Activated CD4-positive, alpha-beta T cell treated with anti-CD3 and anti-CD28 coated beads for 36 hours (primary cell): ENCODE data around the gene ARHGAP32. TPM values are rescaled to one million over a fixed set of nuclear protein-coding genes. Genes with fewer than 3 reads are reported as not detected.

Experiments
- ATAC-seq: fragments of 200-7000 bp; cut with Tn5 transposase; one replicate; pipeline ENCODE4 v1.10.0; 2021; ENCODE audit warnings: mild to moderate bottlenecking, moderate library complexity
- CTCF ChIA-PET: fragments of 350-600 bp; sonication (Branson Sonifier 250); formaldehyde crosslinking; loops from one replicate; lab custom pipeline; 2021; ENCODE audit warnings: antibody characterized with exemption; lab: Charles Lee
- POLR2A ChIA-PET: fragments of 350-600 bp; sonication (Branson Sonifier 250); formaldehyde crosslinking; loops from one replicate; lab custom pipeline; 2021; ENCODE audit warnings: antibody characterized with exemption, inconsistent platforms; lab: Charles Lee
- DNase-seq: peaks from one replicate; pipeline ENCODE4 v3.0.0-alpha.2; 2020
- H3K27ac Mint-ChIP-seq: one replicate; pipeline ENCODE4 v1.8.0; 2021; ENCODE audit warnings: mixed read lengths
- H3K27me3 Mint-ChIP-seq: one replicate; pipeline ENCODE4 v1.8.0; 2021; ENCODE audit warnings: mixed read lengths
- H3K36me3 Mint-ChIP-seq: one replicate; pipeline ENCODE4 v1.8.0; 2021; ENCODE audit warnings: low read depth, mixed read lengths
- H3K4me1 Mint-ChIP-seq: one replicate; pipeline ENCODE4 v1.8.0; 2021; ENCODE audit warnings: mixed read lengths
- H3K4me3 Mint-ChIP-seq: one replicate; pipeline ENCODE4 v1.8.0; 2021; ENCODE audit warnings: mild to moderate bottlenecking, moderate library complexity, mixed read lengths
- H3K9me3 Mint-ChIP-seq: one replicate; pipeline ENCODE4 v1.8.0; 2021; ENCODE audit warnings: low read depth, mixed read lengths
- intact Hi-C, 2 experiments: fragments of 100-400 bp; cut with DNase I in 1 of 2; cut with micrococcal nuclease in 1 of 2; formaldehyde crosslinking; loops; one replicate each; pipeline versions ENCODE4 v1.14.2 to v1.15.1; 2022 to 2024; cut with DNase I, micrococcal nuclease
- total RNA-seq, 2 experiments: library from RNA; stranded (reverse); gene quantifications; one replicate each; pipeline ENCODE4 v1.2.3, GENCODE V29; 2021

The ARHGAP32 gene
- total RNA-seq, 2 experiments from 2014 or later: 8.1 to 8.9 TPM

DNA sequence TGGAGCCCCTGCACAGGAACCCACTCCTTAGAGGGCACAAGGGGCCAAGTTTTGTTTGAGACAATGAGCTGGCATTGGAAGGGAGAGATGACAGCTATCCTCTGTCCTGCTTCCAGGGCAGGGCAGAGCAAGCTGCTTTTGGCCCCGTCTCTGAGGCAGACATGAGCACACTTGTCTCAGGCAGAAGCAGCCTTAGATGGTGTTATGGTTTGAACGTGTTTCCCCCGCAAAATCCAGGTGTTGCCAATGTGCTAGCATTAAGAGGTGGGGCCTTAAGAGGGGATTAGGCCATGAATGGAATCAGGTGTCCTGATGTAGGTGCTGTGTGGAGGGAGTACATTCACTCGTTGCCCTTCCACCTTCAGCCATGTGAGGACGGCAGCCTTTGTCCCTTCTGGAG, 252.0 kb downstream of the ARHGAP32 start:
- intact Hi-C loops: no loop called here
- no peaks in the 10 kb centered on the region for H3K36me3 Mint-ChIP-seq
- ChIA-PET CTCF (interaction anchor here (0.6 to 2.4 kb wide), 3 partner anchors 16 to 90 kb away, joined by 5 to 6 read pairs (median 5); no protein-coding TSS in a partner anchor), POLR2A (no interaction called here)
- peaks cover 2% of the 10 kb centered on the region for H3K27me3 Mint-ChIP-seq
- DNase-seq: no peak
- no peaks in the 10 kb centered on the region for H3K9me3 Mint-ChIP-seq
- no peak overlapping the region for H3K4me3 Mint-ChIP-seq
- ATAC-seq: no peak
- H3K4me1 Mint-ChIP-seq: no peaks in the 10 kb centered on the region
- H3K27ac Mint-ChIP-seq: no peak overlapping the region

DNA sequence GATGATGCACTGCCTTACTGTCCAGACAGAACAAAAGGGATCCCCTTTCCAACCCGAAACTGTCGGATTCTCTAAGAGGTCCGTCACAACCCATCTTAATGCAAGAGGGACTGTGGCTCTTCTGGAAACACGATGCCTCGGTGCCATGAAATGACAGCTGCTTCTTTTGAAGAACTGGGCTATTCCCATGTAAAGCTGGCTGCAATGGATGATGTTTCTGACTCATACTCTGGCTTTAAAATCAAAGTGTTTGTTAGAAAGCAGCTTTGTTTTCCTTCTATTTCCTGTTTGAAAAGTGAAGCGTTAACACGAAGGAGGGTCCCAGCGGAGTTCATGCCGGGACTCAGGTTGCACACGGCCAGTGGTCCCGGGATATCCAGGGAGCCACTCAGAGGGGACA, 252.5 kb downstream of the ARHGAP32 start:
- POLR2A ChIA-PET: no interaction called here
- H3K9me3 Mint-ChIP-seq: no peaks in the 10 kb centered on the region
- H3K27ac Mint-ChIP-seq: no peak overlapping the region
- no peaks in the 10 kb centered on the region for H3K4me1 Mint-ChIP-seq
- intact Hi-C loops: no loop called here
- no peak for DNase-seq
- no peak overlapping the region for H3K4me3 Mint-ChIP-seq
- no peaks in the 10 kb centered on the region for H3K27me3 Mint-ChIP-seq
- ATAC-seq: no peak
- H3K36me3 Mint-ChIP-seq: no peaks in the 10 kb centered on the region
- CTCF ChIA-PET: interaction anchor here (0.6 to 1.4 kb wide), 2 partner anchors 54 to 89 kb away, joined by 5 read pairs; no protein-coding TSS in a partner anchor

DNA sequence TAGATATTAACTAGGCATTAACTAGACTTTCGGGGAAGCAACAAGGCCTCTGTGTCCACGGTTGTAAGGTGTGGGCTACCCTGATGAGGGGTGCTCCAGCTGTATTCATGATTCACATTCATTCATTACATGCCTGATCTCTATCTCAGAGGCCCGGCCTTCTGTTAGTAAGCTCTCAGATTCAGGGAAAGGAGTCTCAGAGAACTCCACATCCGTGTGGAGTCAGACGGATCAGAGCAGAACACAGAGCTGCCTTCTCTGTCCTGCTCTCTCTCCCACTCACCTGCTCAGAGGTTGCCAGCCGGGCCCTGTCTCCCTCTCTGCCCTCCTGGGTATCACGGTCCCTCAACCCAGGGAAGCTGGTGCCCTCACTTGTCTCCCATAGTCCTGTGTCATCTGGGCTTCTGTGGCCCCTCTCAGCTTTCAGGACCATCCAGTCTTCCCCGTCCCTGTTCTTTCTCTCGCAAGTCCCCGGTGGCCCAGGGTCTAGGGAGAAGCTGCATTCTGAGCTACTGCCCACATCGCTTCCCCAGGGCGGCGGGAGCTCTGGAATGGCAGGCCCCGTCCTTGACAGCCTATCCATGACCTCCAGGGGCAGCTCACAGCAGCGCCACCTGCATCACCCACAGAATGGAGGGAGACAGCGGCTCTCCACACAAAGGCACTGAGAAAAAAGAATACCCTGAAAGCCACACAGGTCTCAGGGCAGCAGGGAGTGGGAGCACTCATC, 253.8 kb downstream of the ARHGAP32 start:
- Mint-ChIP-seq H3K27ac (no peak overlapping the region), H3K27me3 (no peaks in the 10 kb centered on the region), H3K4me1 (no peaks in the 10 kb centered on the region), H3K9me3 (no peaks in the 10 kb centered on the region), H3K36me3 (no peaks in the 10 kb centered on the region), H3K4me3 (no peak overlapping the region)
- DNase-seq: no peak
- CTCF ChIA-PET: interaction anchor here (0.6 to 0.7 kb wide), 3 partner anchors 9 to 53 kb away, joined by 3 to 6 read pairs (median 3); no protein-coding TSS in a partner anchor
- intact Hi-C loops: no loop called here
- no peak for ATAC-seq
- POLR2A ChIA-PET: no interaction called here

DNA sequence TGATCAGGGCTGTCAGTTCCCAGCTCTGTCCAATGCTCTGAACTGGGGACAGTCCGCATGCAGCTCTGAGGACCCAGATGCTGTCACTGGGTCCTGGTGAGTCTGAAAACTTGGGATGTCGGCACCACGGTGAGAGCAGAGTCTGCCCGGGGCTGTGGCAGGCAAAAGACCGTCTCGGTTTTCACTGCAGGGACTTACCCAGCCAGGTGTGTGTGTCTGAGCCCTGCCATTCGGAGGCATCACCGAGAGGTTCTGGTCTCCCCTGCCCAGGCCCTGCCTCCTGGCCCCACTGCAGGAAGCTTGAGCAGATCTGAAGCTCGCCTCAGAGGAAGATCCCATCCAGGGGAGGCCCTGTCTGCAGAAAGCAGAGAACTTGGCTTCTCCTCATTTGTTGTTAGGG, 254.6 kb downstream of the ARHGAP32 start:
- ChIA-PET CTCF (no interaction called here), POLR2A (no interaction called here)
- H3K4me1 Mint-ChIP-seq: no peaks in the 10 kb centered on the region
- no peaks in the 10 kb centered on the region for H3K36me3 Mint-ChIP-seq
- no peak for ATAC-seq
- intact Hi-C loops: no loop called here
- no peaks in the 10 kb centered on the region for H3K9me3 Mint-ChIP-seq
- H3K4me3 Mint-ChIP-seq: no peak overlapping the region
- no peak overlapping the region for H3K27ac Mint-ChIP-seq
- DNase-seq: no peak
- no peaks in the 10 kb centered on the region for H3K27me3 Mint-ChIP-seq

DNA sequence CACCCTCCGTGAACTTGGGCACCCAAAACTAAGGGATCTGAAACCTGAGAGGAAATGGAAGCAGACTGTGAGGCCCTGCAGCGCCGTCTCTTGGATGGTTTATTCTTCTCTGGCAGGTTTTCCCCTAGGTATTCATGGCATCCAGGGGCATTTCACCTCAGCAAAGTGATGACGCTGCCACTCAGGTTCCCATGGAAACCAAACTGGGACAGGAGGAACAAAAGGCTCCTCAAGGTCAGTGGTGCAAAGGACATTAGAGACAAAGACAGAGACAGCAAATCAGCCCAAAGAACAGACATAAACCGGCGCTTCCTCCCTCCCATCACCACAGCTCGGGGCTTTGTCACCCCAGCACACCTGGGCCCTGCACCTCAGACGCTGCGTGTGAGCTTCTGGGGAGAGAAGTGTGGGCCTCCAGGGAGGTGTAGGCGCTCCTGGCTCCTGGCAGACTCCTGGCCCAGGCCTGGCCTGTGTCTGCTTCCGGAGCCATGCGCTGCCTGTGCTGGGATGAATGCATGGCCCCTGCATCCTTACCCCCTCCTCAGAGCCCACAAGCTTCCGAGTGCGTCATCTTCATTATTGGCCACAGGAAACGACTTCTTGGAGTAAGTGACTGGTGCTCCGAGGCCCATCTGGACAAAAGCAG, 255.4 kb downstream of the ARHGAP32 start:
- no peak for DNase-seq
- POLR2A ChIA-PET: no interaction called here
- intact Hi-C loops: no loop called here
- H3K27ac Mint-ChIP-seq: no peak overlapping the region
- no peak overlapping the region for H3K4me3 Mint-ChIP-seq
- H3K27me3 Mint-ChIP-seq: no peaks in the 10 kb centered on the region
- no peaks in the 10 kb centered on the region for H3K9me3 Mint-ChIP-seq
- H3K4me1 Mint-ChIP-seq: no peaks in the 10 kb centered on the region
- no peak for ATAC-seq
- CTCF ChIA-PET: interaction anchor here (1.3 to 2.3 kb wide), 2 partner anchors 8 to 20 kb away, joined by 5 to 9 read pairs; no protein-coding TSS in a partner anchor
- no peaks in the 10 kb centered on the region for H3K36me3 Mint-ChIP-seq

DNA sequence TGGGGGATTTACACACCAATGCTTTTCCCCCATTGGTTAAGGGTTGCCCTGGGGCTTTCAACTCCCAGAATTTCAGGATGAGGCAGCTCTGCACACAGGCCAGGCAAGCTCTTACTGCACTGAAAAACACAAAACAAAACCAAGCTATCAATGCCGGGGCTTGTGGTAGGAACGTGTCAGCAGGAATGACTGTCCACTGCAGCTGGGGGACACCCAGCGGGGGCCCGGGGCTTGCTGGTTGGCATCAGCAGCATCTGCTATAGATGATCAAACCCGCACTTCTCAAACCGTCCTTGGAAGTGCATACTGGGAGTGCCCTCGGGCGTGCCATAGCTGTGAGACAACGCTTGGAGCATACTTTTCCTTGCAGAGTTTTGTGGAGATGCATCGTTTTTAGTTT, 257.2 kb downstream of the ARHGAP32 start:
- POLR2A ChIA-PET: interaction anchor here (0.6 kb wide), 2 partner anchors 12 to 1554 kb away, joined by 3 read pairs; no protein-coding TSS in a partner anchor
- intact Hi-C loops: no loop called here
- Mint-ChIP-seq H3K4me1 (no peaks in the 10 kb centered on the region), H3K9me3 (no peaks in the 10 kb centered on the region), H3K27me3 (no peaks in the 10 kb centered on the region), H3K27ac (no peak overlapping the region), H3K4me3 (no peak overlapping the region), H3K36me3 (no peaks in the 10 kb centered on the region)
- no peak for DNase-seq
- CTCF ChIA-PET: interaction anchor here (0.9 to 2.3 kb wide), 2 partner anchors 21 to 49 kb away, joined by 6 to 9 read pairs; no protein-coding TSS in a partner anchor
- no peak for ATAC-seq

DNA sequence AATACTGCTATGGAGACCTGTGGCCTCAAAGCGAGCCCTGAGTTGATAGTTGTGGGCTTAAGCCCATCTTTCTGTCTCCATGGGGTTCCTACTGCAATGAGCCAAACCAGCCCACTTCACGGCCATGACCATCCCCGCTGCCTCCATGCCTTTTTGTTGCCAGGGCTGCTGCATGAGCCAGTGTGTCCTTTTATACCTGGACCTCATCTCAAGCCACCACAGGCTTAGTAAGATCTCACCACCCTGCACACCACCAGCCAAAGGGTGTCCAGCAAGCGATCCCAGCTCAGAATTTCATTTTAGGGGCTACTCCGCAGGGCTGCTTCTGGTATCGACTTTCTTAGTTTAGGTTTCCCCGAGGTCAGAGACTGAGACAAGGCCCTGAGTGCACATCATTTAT, 257.8 kb downstream of the ARHGAP32 start:
- H3K27me3 Mint-ChIP-seq: no peaks in the 10 kb centered on the region
- no peak overlapping the region for H3K27ac Mint-ChIP-seq
- CTCF ChIA-PET: interaction anchor here (2.3 kb wide), 1 partner anchor 22 kb away, joined by 9 read pairs; no protein-coding TSS in a partner anchor
- no peaks in the 10 kb centered on the region for H3K36me3 Mint-ChIP-seq
- peaks cover 3% of the 10 kb centered on the region for H3K4me1 Mint-ChIP-seq
- POLR2A ChIA-PET: interaction anchor here (0.6 kb wide), 1 partner anchor 11 kb away, joined by 3 read pairs; no protein-coding TSS in a partner anchor
- H3K9me3 Mint-ChIP-seq: no peaks in the 10 kb centered on the region
- no peak for ATAC-seq
- H3K4me3 Mint-ChIP-seq: no peak overlapping the region
- intact Hi-C loops: no loop called here
- no peak for DNase-seq

DNA sequence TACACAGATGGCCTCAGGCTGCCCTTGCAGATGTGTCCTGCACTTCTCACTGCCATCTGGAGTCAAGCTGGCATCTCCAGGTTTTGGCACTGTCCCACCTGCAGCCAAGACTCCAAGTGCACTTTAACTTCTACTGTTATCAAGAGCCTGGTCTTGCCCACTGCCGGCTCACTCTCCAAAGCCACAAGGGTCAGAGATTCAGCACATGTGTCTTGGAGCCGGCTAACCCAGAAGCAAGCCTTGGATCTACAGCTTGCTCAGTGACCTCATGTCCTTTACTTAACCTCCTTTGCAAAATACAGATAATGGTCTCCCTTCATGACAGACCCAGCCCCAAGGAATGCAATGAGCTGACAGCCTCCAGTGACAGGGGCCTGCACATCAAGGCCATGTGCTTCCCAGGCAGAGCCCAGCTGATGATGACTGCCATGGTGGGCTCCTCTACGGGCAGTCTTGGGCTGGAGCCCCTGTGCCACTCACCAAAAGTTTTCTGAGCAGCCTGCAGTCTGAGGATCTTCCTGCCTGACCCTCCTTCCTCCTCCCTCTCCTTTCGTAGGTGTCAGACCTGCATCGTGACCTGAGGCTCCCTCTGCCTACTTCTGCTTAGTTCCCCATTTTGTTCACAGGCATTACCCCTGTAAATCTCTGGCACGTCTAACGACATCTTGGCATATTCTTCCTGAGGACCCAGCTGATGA, 258.5 kb downstream of the ARHGAP32 start:
- no peaks in the 10 kb centered on the region for H3K36me3 Mint-ChIP-seq
- ATAC-seq: no peak
- intact Hi-C loops: no loop called here
- no peaks in the 10 kb centered on the region for H3K27me3 Mint-ChIP-seq
- no peak overlapping the region for H3K27ac Mint-ChIP-seq
- H3K9me3 Mint-ChIP-seq: no peaks in the 10 kb centered on the region
- peaks cover 5% of the 10 kb centered on the region for H3K4me1 Mint-ChIP-seq
- ChIA-PET CTCF (interaction anchor here (0.6 to 1.1 kb wide), 3 partner anchors 22 to 106 kb away, joined by 3 to 4 read pairs (median 3); no protein-coding TSS in a partner anchor), POLR2A (no interaction called here)
- DNase-seq: no peak
- H3K4me3 Mint-ChIP-seq: no peak overlapping the region

DNA sequence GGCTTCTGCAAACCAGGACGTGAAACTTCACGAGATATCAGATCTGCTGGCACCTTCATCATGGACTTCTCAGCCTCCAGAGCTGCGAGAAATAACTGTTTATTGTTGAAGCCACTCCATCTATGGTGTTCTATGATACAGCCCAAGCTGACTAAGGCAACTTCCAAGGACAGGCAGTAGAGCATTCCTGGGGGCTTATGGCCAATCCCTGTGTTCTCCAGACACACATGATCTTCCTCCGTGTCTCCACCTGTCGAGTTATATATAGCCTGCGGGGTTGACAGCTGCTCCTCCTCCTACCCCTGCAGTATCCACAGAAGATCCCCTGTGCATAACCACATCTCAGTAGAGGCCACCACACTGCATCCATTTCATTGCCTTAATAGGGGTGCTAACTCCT, 260.5 kb downstream of the ARHGAP32 start:
- DNase-seq (no peak), ATAC-seq (no peak)
- Mint-ChIP-seq H3K27ac (no peak overlapping the region), H3K4me1 (peaks cover 8% of the 10 kb centered on the region), H3K36me3 (no peaks in the 10 kb centered on the region), H3K4me3 (no peak overlapping the region), H3K27me3 (no peaks in the 10 kb centered on the region), H3K9me3 (no peaks in the 10 kb centered on the region)
- CTCF ChIA-PET: no interaction called here
- intact Hi-C loops: no loop called here
- POLR2A ChIA-PET: no interaction called here

DNA sequence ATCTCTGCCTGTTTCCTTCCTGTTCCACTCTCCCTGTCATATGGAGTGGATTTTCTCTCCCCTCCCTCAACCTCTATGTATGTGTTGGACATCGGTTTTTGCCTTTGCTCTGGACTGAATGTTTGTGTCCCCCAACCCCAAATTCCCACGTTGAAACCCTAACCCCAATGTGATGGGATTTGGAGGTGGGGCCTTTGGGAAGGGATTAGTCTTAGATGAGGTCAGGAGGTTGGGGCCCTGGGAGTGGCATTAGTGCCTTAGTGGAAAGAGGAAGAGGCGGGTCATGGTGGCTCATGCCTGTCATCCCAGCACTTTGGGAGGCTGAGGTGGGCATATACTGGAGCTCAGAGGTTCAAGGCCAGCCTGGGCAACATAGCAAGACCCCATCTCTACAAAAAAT, 261.1 kb downstream of the ARHGAP32 start:
- Mint-ChIP-seq H3K27me3 (no peaks in the 10 kb centered on the region), H3K9me3 (no peaks in the 10 kb centered on the region), H3K27ac (no peak overlapping the region), H3K36me3 (no peaks in the 10 kb centered on the region), H3K4me1 (peaks cover 8% of the 10 kb centered on the region), H3K4me3 (no peak overlapping the region)
- DNase-seq (no peak), ATAC-seq (no peak)
- POLR2A ChIA-PET: no interaction called here
- CTCF ChIA-PET: no interaction called here
- intact Hi-C loops: no loop called here

DNA sequence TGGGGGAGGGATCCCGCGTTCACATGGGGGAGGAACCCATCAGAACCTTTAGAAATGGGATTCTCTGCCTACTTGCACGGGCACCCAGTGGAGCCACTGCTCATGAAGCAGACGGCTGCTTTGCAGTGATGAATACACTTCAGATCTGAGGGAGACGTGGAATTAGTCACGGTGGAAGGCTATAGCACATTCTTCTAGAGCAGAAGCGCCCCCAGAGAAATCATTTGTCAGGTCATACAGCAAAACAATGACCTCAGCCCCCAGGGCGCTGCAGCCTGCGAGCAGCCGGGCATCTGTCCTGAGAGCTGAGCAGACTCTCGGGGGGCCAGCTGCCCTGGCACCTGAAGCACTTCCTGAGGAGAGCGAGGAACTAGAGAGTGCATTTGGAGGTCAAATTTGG, 262.1 kb downstream of the ARHGAP32 start:
- ChIA-PET POLR2A (no interaction called here), CTCF (no interaction called here)
- Mint-ChIP-seq H3K9me3 (no peaks in the 10 kb centered on the region), H3K4me3 (no peak overlapping the region), H3K27me3 (no peaks in the 10 kb centered on the region), H3K4me1 (peaks cover 8% of the 10 kb centered on the region), H3K36me3 (no peaks in the 10 kb centered on the region), H3K27ac (no peak overlapping the region)
- no peak for DNase-seq
- intact Hi-C loops: no loop called here
- ATAC-seq: no peak
